Activated CD4-positive, alpha-beta memory T cell treated with anti-CD3 and anti-CD28 coated beads, Interleukin-2, amount 10 ng/mL, durations not matched to agents 7 days and 5 days (primary cell): ENCODE results near the gene SLC1A1. TPM values are rescaled to one million over a fixed set of nuclear protein-coding genes. Genes with fewer than 3 reads are reported as not detected.

Experiments used
- CTCF ChIA-PET: fragments of 350-600 bp; sonication (Branson Sonifier 250); formaldehyde crosslinking; loops from one replicate; lab custom pipeline; 2021; ENCODE audit warnings: antibody characterized with exemption, inconsistent platforms; lab: Charles Lee
- POLR2A ChIA-PET: fragments of 350-600 bp; sonication (Branson Sonifier 250); formaldehyde crosslinking; loops from one replicate; lab custom pipeline; 2021; ENCODE audit warnings: antibody characterized with exemption; lab: Charles Lee
- DNase-seq: peaks from one replicate; pipeline ENCODE4 v3.0.0-alpha.2; 2020
- H3K27ac Mint-ChIP-seq: one replicate; pipeline ENCODE4 v1.8.0; 2021; ENCODE audit warnings: mild to moderate bottlenecking, mixed read lengths
- H3K27me3 Mint-ChIP-seq: one replicate; pipeline ENCODE4 v1.8.0; 2021; ENCODE audit warnings: mixed read lengths
- H3K36me3 Mint-ChIP-seq: one replicate; pipeline ENCODE4 v1.8.0; 2021; ENCODE audit warnings: low read depth, mixed read lengths
- H3K4me1 Mint-ChIP-seq: one replicate; pipeline ENCODE4 v1.8.0; 2021; ENCODE audit warnings: mixed read lengths
- H3K4me3 Mint-ChIP-seq: one replicate; pipeline ENCODE4 v1.8.0; 2021; ENCODE audit warnings: mild to moderate bottlenecking, mixed read lengths
- H3K9me3 Mint-ChIP-seq: one replicate; pipeline ENCODE4 v1.8.0; 2021; ENCODE audit warnings: mixed read lengths
- total RNA-seq, 2 experiments: library from RNA; stranded (reverse); gene quantifications; one replicate each; pipeline ENCODE4 v1.2.3, GENCODE V29; 2021

SLC1A1 gene
- total RNA-seq, 2 experiments from 2014 or later, result 0.05 to 0.23 TPM

DNA sequence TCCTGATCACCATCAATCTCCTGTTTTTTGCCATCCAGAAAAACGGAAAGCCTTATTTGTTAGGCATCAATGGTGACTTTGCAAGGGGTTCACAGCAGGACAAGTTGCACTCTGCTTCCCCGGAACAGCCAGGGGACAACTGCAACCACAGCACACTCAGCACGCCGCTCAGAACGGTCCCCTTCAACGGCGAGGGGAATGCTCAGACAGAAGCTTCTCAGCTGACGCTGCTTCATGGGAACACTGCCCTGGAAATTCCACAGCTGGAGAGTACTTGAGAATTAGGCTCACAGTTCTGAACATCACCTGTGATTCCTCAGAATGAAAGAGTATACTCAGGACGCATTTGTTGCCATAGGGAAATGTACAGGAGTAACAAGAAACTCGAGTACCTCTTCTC, 131.7 kb downstream of the SLC1A1 start:
- POLR2A ChIA-PET, result no interaction called here
- CTCF ChIA-PET, result interaction anchor here (0.6 kb wide), 1 partner anchor 17 kb away, joined by 3 read pairs; no protein-coding TSS in a partner anchor

DNA sequence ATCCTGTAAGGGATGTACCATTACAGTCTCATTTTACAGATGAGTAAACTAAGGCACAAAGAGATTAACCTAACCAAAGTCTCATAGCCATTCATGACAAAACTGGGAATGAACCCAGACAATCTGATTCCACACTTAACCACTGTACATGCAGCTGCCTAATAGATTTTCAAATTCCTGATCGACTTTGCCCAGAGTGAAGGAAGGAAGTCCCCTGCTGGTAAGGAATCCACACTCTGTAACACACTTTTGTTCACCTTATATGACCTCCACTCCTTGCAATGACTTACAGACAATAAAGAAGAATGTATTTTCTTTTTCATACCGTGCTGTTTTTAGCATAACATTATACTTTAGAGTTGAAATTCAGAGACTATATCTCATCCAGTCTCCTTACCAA, 140.6 kb downstream of the SLC1A1 start:
- DNase-seq, result no peak
- H3K27ac Mint-ChIP-seq, result no peak overlapping the region
- no peaks in the 10 kb centered on the region for H3K4me1 Mint-ChIP-seq
- H3K27me3 Mint-ChIP-seq, result no peaks in the 10 kb centered on the region
- ChIA-PET POLR2A (no interaction called here), CTCF (no interaction called here)
- no peaks in the 10 kb centered on the region for H3K36me3 Mint-ChIP-seq
- no peaks in the 10 kb centered on the region for H3K9me3 Mint-ChIP-seq
- H3K4me3 Mint-ChIP-seq, result no peak overlapping the region

More for the DNA sequence above, 131.7 kb downstream of the SLC1A1 start:
- H3K36me3 Mint-ChIP-seq, result peaks cover 9% of the 10 kb centered on the region
- H3K27me3 Mint-ChIP-seq, result peaks cover 1% of the 10 kb centered on the region
- no peak overlapping the region for H3K4me3 Mint-ChIP-seq
- H3K9me3 Mint-ChIP-seq, result no peaks in the 10 kb centered on the region
- no peak for DNase-seq
- peaks cover 24% of the 10 kb centered on the region for H3K4me1 Mint-ChIP-seq
- no peak overlapping the region for H3K27ac Mint-ChIP-seq

Other genes starting within 250 kb of the SLC1A1 start
- under 1 TPM; 0.33 to 0.35 TPM for gene GLIS3, start 190.4 kb upstream of the SLC1A1 start, total RNA-seq
- gene PLPP6, start 171.8 kb downstream of the SLC1A1 start, total RNA-seq, result 10 to 100 TPM in 1 of 2 experiments, 1 to 10 TPM in 1; 9.6 to 10.3 TPM
- under 1 TPM; 0.43 to 0.83 TPM for gene SPATA6L, start 176.0 kb downstream of the SLC1A1 start, total RNA-seq
- gene CDC37L1, start 189.1 kb downstream of the SLC1A1 start, total RNA-seq, result 10 to 100 TPM; 11.9 to 12.0 TPM